Body of pancreas (tissue), 4 donors: Measurements from ENCODE around the gene UNC80. TPM values are rescaled to one million over a fixed set of nuclear protein-coding genes. Genes with fewer than 3 reads are reported as not detected.

Source experiments
- ATAC-seq: fragments of 150-250 bp; one replicate; pipeline ENCODE4 v1.9.1; 2016
- DNase-seq, 4 donors: peaks; one replicate each; pipeline ENCODE4 v3.0.0-alpha.2; 2019
- H3K27ac ChIP-seq, 4 donors: fragments of 200-600 bp; sonication (generic); 1 replicate in 3 of 4; 2 replicates in 1 of 4; pipeline versions ENCODE4 v1.5.1 to v1.6.1; 2016 to 2019; ENCODE audit warnings: mild to moderate bottlenecking in 1 of 4, mixed read lengths in 1 of 4, moderate library complexity in 1 of 4
- H3K27me3 ChIP-seq, 2 donors: fragments of 200-600 bp; sonication (generic); one replicate each; pipeline ENCODE4 v1.6.0; 2016; ENCODE audit warnings: mild to moderate bottlenecking in 1 of 2
- H3K36me3 ChIP-seq, 2 donors: fragments of 200-600 bp; sonication (generic); replicated peaks in 1 of 2; 2 replicates each; pipeline ENCODE4 v1.5.1; 2016; ENCODE audit warnings: low read depth in 2 of 2; ENCODE audit not compliant: insufficient read depth in 1 of 2
- H3K4me1 ChIP-seq: fragments of 200-600 bp; sonication (generic); one replicate; pipeline ENCODE4 v1.6.0; 2016
- H3K4me3 ChIP-seq, 2 donors: fragments of 200-600 bp; sonication (generic); 1 replicate in 1 of 2; 2 replicates in 1 of 2; pipeline ENCODE4 v1.5.1; 2016 to 2019
- H3K9me3 ChIP-seq, 3 donors: fragments of 200-600 bp; sonication (generic); 1 replicate in 2 of 3; 2 replicates in 1 of 3; pipeline ENCODE4 v1.5.1; 2016
- POLR2A ChIP-seq, 3 donors: fragments of 450-650 bp; IDR thresholded peaks; one replicate each; pipeline ENCODE4 v1.6.1; 2016; ENCODE audit warnings: antibody characterized with exemption in 3 of 3, mild to moderate bottlenecking in 2 of 3
- WGBS, 2 donors: methylation state at CpG; one replicate each; pipeline ENCODE4 v1.1.5; 2017; 5-methylcytosine and 5-hydroxymethylcytosine counted together
- intact Hi-C: fragments of 100-400 bp; cut with DNase I; formaldehyde crosslinking; loops from one replicate; pipeline ENCODE4 v1.15.1; 2023
- total RNA-seq, 2 donors: library from RNA; depleted of rRNA; stranded (reverse); fragments of >200 nt; gene quantifications; one replicate each; pipeline ENCODE4 v1.1.0, GENCODE V29; 2016
- TF ChIP-seq, protein P1 (sequence below), 7 experiments: fragments of 450-650 bp in 4 of 7; fragments of 200-600 bp in 3 of 7; sonication (generic) in 3 of 7; IDR thresholded peaks; one replicate each; pipeline ENCODE4 v1.5.1; 2016 to 2019; ENCODE audit warnings: antibody characterized with exemption in 7 of 7

UNC80 gene
- total RNA-seq, 2 donors from 2014 or later: 1.8 to 4.0 TPM

DNA sequence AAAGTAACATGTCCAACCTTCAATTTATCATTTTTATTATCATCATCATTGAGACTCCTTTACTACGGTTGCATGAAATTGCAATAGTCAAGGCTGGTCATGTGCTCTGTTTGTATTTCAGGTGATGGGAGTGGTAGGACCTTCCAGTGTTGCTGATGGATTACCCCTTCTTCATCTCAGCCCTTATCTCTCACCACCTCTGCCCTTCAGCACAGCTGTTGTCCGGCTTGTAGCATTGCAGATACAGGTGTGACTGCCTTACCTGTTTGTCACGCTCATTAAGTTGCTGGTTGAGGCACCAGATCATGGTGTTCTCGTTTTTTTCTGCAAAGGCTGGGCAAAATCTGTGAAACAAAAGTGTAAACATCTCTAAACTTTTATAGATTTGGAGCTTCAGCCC lies 199.1 kb downstream of the UNC80 start:
- Histone ChIP-seq H3K36me3 (no peaks in the 10 kb centered on the region), H3K27ac (no peak overlapping the region), H3K4me3 (no peak overlapping the region), H3K9me3 (no peaks in the 10 kb centered on the region), H3K4me1 (no peaks in the 10 kb centered on the region), H3K27me3 (no peaks in the 10 kb centered on the region)
- DNase-seq: no peak
- ATAC-seq: no peak
- TF ChIP-seq, protein P1, sequence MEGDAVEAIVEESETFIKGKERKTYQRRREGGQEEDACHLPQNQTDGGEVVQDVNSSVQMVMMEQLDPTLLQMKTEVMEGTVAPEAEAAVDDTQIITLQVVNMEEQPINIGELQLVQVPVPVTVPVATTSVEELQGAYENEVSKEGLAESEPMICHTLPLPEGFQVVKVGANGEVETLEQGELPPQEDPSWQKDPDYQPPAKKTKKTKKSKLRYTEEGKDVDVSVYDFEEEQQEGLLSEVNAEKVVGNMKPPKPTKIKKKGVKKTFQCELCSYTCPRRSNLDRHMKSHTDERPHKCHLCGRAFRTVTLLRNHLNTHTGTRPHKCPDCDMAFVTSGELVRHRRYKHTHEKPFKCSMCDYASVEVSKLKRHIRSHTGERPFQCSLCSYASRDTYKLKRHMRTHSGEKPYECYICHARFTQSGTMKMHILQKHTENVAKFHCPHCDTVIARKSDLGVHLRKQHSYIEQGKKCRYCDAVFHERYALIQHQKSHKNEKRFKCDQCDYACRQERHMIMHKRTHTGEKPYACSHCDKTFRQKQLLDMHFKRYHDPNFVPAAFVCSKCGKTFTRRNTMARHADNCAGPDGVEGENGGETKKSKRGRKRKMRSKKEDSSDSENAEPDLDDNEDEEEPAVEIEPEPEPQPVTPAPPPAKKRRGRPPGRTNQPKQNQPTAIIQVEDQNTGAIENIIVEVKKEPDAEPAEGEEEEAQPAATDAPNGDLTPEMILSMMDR (IDR thresholded peaks at IDR 0.05): no peak
- TF ChIP-seq POLR2A (IDR thresholded peaks at IDR 0.05): no peak
- intact Hi-C loops: no loop called here
- WGBS, 2 donors: 66 to 68% methylated on average over 4 of the region's 4 CpGs

DNA sequence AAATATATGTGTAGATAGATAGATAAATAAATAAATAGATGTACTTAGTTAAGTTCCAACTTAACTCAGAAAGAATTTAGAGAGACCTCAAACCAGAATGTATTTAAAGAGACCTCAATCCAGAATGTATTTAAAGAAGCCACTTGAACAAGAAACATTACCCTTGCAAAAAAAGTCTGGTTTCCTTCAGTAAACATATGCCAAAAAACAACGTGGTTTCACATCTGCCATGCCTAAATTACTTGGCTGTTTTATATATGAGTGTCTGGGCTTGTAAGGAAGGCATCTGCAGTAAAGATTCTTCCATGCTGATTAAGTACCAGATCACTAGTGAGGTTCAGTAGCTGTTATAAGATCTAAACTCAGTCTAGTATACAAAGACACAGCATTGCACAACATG lies 201.7 kb downstream of the UNC80 start:
- H3K4me1 ChIP-seq: no peaks in the 10 kb centered on the region
- TF ChIP-seq, protein P1 (IDR thresholded peaks at IDR 0.05): no peak
- no peak for TF ChIP-seq POLR2A (IDR thresholded peaks at IDR 0.05)
- intact Hi-C loops: no loop called here
- H3K27me3 ChIP-seq: no peaks in the 10 kb centered on the region
- H3K9me3 ChIP-seq: no peaks in the 10 kb centered on the region
- no peak overlapping the region for H3K4me3 ChIP-seq
- ATAC-seq (no peak), DNase-seq (no peak)
- no peak overlapping the region for H3K27ac ChIP-seq
- H3K36me3 ChIP-seq: no peaks in the 10 kb centered on the region
- WGBS, 2 donors: 15 to 19% methylated on average over 1 of the region's 1 CpG

DNA sequence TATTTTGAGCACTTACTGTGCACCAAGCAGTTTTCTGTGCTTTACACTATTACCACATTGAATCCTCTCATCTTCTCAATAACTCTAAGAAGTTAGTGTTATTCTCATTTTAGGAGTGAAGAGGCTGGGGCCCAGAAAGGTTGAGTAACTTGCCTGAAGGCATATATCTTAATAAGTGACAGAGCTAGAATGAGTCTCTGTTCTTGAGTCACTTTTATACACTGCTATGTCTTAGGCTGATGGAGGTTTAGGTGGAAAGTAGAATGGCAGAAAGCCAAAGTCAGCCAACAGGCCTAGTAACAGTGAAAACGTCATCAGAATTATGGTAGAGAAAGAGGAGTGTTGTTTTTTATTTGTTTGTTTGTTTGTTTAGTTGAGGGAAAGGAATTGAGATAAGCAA lies 202.9 kb downstream of the UNC80 start:
- TF ChIP-seq, protein P1 (IDR thresholded peaks at IDR 0.05): no peak
- no peak for TF ChIP-seq POLR2A (IDR thresholded peaks at IDR 0.05)
- H3K4me1 ChIP-seq: no peaks in the 10 kb centered on the region
- no peaks in the 10 kb centered on the region for H3K36me3 ChIP-seq
- H3K4me3 ChIP-seq: no peak overlapping the region
- no peaks in the 10 kb centered on the region for H3K27me3 ChIP-seq
- intact Hi-C loops: no loop called here
- DNase-seq: no peak
- H3K9me3 ChIP-seq: no peaks in the 10 kb centered on the region
- 39 to 41% methylated on average over 1 of the region's 1 CpG for WGBS, 2 donors
- no peak for ATAC-seq
- no peak overlapping the region for H3K27ac ChIP-seq

DNA sequence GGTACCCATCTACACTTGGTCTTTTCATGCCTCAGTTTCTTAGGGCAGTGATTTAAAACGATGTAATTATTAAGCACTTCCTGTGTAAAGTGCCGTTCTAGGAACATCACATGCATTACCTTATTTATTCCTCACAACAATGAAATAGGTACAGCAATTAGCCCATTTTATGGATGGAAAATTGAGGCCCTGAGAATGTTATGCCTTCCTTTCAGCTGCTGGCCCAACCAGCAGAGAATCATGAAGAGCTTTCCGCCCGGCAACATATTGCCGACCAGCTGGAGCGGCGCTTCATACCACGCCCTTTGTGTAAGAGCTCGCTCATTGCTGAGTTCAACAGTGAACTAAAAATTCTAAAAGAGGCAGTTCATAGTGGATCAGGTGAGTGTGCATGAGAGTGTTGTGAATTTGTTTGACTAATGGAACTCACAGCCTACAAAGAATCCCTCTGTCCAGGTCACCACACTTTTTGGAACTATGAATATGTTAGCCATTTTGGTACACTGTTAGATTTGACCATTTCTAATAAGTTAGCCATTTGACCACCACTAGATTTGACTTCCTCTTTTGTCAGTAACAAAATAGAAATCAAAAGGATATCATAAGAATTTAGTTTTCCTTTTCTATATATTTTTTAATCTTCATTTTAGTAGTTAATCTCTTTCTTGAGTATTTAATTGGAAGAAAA lies 205.2 kb downstream of the UNC80 start:
- 73 to 78% methylated on average over 9 of the region's 9 CpGs for WGBS, 2 donors
- TF ChIP-seq POLR2A (IDR thresholded peaks at IDR 0.05): no peak
- TF ChIP-seq, protein P1 (IDR thresholded peaks at IDR 0.05): no peak

More for the DNA sequence above, 205.2 kb downstream of the UNC80 start:
- no peaks in the 10 kb centered on the region for H3K9me3 ChIP-seq
- no peaks in the 10 kb centered on the region for H3K4me1 ChIP-seq
- no peaks in the 10 kb centered on the region for H3K27me3 ChIP-seq
- intact Hi-C loops: loop anchor here (5.0 kb wide), 2 partner anchors 220 to 415 kb away; no protein-coding TSS in a partner anchor
- no peaks in the 10 kb centered on the region for H3K36me3 ChIP-seq
- no peak for DNase-seq
- H3K4me3 ChIP-seq: no peak overlapping the region
- no peak for ATAC-seq
- no peak overlapping the region for H3K27ac ChIP-seq
